A549 (cell line): ENCODE data around the gene FGFR3.

Experiments used
- CTCF ChIP-seq: fragments of >200 bp; sonication (Bioruptor Twin); formaldehyde crosslinking; IDR thresholded peaks from 3 replicates; pipeline ENCODE4 v1.5.1; 2016
- EP300 ChIP-seq, 2 experiments: fragments of >200 bp; sonication (Bioruptor Twin); formaldehyde crosslinking; IDR thresholded peaks; 2 replicates in 1 of 2; 3 replicates in 1 of 2; pipeline ENCODE4 v1.6.1; 2016 to 2017
- HMGXB4 ChIP-seq: fragments of 250-450 bp; sonication (Bioruptor Pico); IDR thresholded peaks from 2 replicates; pipeline ENCODE4 v1.5.0; 2021; ENCODE audit warnings: mild to moderate bottlenecking, moderate library complexity, borderline replicate concordance
- REST ChIP-seq: fragments of 200-600 bp; sonication (generic); IDR thresholded peaks from 2 replicates; pipeline ENCODE4 v1.6.1; 2016; ENCODE audit warnings: antibody characterized with exemption, mild to moderate bottlenecking, moderate library complexity
- SMC3 ChIP-seq: fragments of >200 bp; sonication (Bioruptor Twin); formaldehyde crosslinking; IDR thresholded peaks from 3 replicates; pipeline ENCODE4 v1.6.1; 2018; ENCODE audit warnings: inconsistent platforms

- TF ChIP-seq CTCF (no peak), HMGXB4 (no peak), REST (no peak), EP300 (IDR thresholded peaks at IDR 0.05) (no peak), SMC3 (no peak)
These were observed 798 bp upstream of the FGFR3 start for GRCh38 chr4:1792158-1792831.
